Mammary epithelial cell (primary cell): ENCODE results near the gene UBE2F.

Source experiments
- CTCF ChIP-seq, 2 donors: IDR thresholded peaks in 1 of 2; conservative IDR thresholded peaks in 1 of 2; 2 replicates each; pipeline ENCODE4 v1.5.1; 2011 to 2012; ENCODE audit warnings: inconsistent platforms in 2 of 2, low read length in 2 of 2, mild to moderate bottlenecking in 2 of 2, control low read depth in 1 of 2, low read depth in 1 of 2; ENCODE audit not compliant: insufficient read depth in 1 of 2; ENCODE audit errors: extremely low read depth in 1 of 2
- EZH2 ChIP-seq: IDR thresholded peaks from 2 replicates; pipeline ENCODE4 v1.6.1; 2012; ENCODE audit warnings: low read length, inconsistent platforms, borderline replicate concordance

- TF ChIP-seq CTCF (conservative IDR thresholded peaks at IDR 0.05 in 1 of 2, IDR thresholded peaks at IDR 0.05 in 1 of 2; ENCODE audit: extremely low read depth in 1 of 2, insufficient read depth in 1 of 2, low read depth in 1 of 2, low read length in 2 of 2), result no peak
- TF ChIP-seq EZH2, result no peak
Measured at GRCh38 chr2:238042849-238043584, 76.2 kb downstream of the UBE2F start.
